ENCODE data around the gene SIGLEC12.

- TF ChIP-seq CTCF (conservative IDR thresholded peaks at IDR 0.05 in 1 of 2, IDR thresholded peaks at IDR 0.05 in 1 of 2; ENCODE audit: low read depth in 1 of 2, low read length in 2 of 2): no peak
- TF ChIP-seq EZH2 (IDR thresholded peaks at IDR 0.05; ENCODE audit: low read length, missing control alignments): no peak
Observed at GRCh38 chr19:51462276-51462675, 39.3 kb downstream of the SIGLEC12 start.

Data from fibroblast of lung (primary cell).